Activated CD4-positive, CD25-positive, alpha-beta regulatory T cell treated with anti-CD3 and anti-CD28 coated beads, Interleukin-2, amount 50 U/mL, for 72 hours (primary cell): ENCODE results near the gene TNFRSF6B.

Experiments
- DNase-seq: peaks from one replicate; pipeline ENCODE4 v3.0.0; 2021

The TNFRSF6B gene

DNA sequence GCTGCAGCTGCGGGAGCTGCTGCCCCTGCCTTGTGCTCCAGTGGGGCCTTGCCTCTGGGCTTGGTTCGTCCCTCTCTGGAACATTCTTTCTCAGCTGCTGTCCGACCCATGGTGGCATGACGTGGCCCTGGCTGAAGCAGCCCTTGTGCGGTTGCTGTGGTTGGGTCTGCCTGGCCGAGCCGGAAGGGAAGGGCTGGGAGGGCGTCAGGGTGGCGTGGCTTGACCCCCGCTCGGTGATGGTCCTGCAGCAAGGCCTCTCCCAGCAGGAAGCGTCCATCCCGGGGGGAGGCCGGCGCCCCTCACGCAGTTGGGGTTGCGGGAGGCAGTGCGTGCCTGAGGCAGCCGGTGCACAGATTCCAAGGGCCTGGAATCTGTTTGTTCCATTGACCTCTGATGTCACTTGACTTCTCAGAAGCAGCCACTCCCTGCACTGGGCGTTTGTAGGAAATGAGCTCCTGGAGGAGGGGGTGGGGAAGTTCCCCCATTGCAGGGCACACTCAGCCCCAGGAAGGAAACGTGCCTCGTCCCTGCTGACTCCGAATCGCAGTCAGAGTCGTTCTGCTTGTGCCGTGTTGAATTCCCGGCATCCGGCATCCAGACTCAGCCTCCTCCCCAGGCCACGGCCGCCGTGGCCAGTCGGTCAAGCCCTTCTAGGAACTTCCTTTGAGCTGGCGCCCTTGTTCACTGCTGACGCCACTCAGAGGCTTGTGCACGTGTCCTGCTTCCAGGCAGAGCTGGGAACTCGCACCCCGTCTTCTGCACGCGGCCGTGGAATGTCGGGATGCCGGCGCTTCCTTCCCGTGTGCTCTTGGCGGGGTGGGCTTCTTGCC lies 9.7 kb upstream of the TNFRSF6B start:
- no peak for DNase-seq

DNA sequence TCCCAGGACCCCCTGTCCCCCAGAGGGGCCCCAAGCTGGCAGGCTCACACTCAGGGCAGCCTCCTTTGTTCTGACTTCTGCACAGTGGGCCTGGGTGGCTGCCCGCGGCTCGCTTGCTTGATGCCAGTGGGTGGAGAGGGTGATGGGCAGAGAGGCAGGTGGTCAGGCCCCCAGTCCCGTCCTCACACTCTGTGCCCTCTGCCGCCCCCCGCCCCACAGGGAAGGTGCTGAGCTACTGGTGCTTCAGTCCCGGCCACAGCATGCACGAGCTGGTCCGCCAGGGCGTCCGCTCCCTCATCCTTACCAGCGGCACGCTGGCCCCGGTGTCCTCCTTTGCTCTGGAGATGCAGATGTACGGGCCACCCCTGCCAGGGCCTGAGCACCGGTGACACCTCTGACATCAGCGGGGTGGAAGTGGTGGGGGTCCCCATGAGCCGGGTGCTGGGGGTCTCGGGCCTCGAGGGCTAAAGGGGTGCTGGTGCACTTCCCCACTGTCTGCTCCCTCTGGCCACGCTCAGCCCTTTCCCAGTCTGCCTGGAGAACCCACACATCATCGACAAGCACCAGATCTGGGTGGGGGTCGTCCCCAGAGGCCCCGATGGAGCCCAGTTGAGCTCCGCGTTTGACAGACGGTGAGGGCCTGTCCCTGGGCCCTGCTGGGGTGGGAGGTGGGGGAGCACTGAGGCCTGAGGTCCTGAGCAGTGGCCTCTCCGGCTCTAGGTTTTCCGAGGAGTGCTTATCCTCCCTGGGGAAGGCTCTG lies 8.9 kb upstream of the TNFRSF6B start:
- DNase-seq, result no peak

DNA sequence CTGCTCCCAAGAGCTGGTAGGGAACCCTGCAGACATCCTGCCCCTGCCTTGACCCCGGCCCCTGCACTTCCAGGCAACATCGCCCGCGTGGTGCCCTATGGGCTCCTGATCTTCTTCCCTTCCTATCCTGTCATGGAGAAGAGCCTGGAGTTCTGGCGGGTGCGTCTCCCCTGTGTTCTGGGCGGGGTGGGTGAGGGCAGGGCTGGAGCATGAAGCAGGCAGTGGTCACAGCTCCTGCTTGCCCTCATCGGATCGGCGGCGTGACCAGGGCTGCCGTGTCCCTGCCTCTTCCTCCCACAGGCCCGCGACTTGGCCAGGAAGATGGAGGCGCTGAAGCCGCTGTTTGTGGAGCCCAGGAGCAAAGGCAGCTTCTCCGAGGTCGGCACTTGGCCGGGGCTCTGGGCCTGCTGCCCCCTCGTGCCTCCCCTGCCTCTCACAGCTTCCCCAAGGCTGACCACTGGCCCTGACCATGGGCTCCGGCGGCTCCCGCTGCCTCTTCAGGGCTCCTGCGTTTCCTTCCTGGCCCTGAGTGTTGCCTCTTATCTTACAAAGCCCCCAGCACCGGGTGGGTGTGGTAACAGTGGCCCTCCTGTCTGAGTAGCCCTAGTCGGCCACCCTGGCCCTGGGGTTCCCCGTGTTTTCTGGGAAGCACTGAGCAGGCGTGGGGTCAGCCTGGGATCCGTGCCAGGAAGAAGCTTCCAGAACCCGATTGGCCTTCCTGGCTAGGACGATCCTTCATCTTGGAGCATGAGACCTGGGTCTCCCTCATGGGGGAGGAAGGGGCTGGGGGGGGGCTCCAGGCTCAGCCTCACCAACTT lies 8.0 kb upstream of the TNFRSF6B start:
- no peak for DNase-seq

DNA sequence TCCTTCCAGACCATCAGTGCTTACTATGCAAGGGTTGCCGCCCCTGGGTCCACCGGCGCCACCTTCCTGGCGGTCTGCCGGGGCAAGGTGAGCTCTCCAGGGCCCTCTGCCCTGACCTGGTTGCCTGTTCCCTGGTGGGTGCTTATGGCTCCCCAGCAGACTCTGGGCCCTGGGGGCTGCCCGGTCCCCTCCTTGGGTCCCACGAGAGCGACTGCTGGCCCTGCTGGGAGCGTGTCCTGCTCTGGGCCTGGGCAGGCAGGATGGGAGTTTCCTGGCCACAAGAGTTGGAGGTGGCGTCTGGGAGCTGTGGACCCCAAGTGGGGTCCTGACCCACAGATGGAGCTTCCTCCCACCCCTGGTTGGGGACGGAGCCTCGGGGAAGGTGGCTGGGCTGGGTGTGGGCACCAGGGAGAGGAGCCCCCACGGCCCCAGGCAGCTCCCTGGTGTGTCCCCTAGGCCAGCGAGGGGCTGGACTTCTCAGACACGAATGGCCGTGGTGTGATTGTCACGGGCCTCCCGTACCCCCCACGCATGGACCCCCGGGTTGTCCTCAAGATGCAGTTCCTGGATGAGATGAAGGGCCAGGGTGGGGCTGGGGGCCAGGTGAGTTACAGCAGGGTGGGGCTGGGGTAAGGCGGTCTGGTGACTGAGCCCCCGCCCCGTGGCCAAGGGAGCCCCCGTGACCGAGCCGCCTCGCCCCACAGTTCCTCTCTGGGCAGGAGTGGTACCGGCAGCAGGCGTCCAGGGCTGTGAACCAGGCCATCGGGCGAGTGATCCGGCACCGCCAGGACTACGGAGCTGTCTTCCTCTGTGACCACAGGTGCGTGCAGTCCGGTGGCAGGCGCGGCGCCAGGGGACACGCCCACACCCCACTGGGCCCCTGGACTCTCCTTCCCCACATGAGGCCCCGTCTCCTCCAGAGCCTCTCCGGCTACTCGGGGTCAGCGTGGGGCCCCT lies 7.1 kb upstream of the TNFRSF6B start:
- no peak for DNase-seq

DNA sequence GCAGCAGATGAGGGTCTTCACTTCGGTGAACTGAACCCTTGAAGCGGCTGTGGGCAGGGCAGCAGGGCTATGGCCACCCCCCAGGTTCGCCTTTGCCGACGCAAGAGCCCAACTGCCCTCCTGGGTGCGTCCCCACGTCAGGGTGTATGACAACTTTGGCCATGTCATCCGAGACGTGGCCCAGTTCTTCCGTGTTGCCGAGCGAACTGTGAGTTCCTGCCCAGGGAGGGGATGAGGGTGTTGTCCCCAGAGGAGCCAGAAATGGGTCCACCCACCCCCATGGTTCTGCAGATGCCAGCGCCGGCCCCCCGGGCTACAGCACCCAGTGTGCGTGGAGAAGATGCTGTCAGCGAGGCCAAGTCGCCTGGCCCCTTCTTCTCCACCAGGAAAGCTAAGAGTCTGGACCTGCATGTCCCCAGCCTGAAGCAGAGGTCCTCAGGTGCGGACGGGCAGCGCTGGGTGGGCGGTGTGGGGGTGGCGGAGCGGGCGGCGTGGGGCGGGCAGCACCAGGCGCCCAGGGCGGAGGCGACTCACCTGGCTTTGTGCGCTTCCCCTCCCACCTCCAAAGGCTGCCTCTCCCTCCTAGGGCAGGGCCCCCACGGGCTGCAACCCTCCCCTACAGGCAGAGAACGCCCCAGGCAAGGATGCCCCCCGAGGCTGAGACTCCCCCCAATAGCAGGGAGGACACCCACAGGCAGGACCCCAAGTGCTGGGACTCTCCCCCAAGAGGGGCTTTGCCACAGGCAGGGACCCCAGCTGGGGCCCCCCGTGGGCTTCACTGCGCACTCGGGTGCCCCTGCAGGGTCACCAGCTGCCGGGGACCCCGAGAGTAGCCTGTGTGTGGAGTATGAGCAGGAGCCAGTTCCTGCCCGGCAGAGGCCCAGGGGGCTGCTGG lies 6.2 kb upstream of the TNFRSF6B start:
- DNase-seq, result no peak

DNA sequence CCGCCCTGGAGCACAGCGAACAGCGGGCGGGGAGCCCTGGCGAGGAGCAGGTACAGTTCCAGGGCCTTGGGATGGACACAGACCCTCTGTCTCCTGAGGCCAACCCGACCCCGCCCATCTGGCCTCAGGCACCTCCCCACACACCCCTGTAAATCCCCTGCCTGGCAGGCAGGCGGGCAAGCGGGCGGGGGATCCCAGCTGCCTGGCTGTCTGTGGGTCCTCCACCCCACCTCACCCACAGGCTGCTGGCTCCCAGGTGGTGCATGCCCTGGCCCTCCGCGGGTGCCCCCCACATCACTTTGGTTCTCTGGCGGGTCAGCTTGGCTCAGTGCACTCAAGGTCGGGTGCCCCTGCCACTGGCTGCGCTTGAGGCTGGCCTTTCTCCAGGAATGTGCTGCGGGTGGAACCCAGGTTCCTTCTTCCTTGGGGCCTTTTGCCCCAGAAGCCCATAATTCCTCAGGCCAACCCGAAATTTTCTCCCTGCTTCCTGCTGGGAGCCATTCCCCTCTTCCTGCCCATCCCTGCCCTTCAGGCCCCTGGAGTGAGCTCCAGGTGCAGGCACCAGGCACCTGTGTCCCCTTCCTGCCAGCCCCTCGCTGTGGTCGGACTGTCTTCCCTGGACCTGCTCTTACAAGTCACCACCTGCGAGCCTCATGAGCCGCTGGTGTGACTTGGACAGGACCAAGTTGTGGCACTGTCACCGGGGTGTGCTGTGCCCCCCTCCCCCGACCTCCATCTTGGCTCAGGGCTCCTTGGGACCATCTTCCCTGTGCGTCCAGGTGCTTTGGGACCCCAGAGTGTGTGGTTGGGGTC lies 5.3 kb upstream of the TNFRSF6B start:
- no peak for DNase-seq

DNA sequence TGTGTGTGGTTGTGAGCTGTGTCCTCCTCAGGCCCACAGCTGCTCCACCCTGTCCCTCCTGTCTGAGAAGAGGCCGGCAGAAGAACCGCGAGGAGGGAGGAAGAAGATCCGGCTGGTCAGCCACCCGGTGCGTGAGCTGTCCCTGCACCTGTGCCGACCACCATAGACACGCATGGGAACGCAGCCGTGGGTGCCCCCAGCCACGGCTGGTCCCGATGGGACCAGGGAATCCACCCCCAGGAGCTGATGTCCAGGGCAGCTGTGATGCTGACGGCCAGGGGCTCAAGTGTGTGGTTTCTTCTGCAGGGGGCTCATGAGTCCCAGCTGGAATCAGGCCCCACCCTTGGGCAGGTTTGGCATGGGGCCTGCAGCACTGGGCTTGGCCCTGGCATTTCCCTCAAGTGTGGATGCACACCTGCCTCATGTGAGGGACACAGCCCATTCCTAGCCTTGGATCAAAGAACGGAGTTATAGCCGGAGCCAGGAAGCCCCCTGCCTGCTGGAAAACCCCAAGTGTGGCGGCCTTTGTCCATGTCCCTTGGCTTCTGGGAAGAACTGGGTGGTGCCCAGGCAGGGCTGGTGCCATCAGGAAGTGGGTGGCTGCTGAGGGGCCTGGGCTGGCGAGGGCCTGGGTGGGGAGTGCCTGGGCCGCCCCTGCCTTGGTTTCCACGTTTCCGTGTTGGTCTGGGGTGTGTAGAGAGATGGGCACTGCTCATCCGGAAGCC lies 4.6 kb upstream of the TNFRSF6B start:
- no peak for DNase-seq

DNA sequence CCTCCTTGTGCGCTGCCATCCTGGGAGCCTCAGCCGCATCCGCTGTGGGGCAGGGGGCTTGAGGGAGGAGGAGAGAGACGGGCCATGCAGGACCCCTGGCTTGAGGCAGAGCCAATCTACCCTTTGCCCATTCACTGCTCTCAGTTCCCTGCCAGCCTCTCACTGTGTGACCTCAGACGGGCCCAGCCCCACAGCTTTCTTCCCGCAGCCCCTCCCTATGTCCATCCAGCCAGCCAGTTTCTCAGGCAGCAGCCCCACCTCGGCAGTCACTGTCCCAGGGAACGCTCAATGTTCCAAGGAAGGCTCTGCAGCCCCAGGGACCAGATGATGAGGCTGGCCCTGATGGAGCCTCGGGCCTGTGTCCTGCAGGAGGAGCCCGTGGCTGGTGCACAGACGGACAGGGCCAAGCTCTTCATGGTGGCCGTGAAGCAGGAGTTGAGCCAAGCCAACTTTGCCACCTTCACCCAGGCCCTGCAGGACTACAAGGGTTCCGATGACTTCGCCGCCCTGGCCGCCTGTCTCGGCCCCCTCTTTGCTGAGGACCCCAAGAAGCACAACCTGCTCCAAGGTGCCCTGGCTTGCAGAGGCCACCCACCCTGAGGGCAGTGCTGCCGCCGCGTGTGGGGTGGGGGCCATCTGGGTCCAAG lies 3.9 kb upstream of the TNFRSF6B start:
- no peak for DNase-seq

DNA sequence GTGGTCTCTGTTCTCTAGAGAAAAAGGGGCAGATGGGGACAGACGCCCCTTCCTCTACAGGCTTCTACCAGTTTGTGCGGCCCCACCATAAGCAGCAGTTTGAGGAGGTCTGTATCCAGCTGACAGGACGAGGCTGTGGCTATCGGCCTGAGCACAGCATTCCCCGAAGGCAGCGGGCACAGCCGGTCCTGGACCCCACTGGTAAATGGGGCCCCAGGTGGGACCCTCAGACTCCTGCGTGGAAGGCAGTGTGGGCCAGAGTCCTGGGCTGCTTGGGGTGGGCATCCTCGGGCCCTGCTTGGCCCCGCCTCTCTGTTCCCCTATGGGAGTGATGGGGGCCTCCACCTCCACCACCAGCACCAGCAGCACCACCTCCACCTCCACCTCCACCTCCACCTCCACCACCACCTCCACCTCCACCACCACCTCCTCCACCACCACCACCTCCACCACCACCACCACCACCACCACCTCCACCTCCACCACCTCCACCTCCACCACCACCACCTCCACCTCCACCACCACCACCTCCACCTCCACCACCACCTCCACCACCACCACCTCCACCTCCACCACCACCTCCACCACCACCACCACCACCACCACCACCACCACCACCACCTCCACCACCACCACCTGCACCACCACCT lies 3.2 kb upstream of the TNFRSF6B start:
- no peak for DNase-seq

DNA sequence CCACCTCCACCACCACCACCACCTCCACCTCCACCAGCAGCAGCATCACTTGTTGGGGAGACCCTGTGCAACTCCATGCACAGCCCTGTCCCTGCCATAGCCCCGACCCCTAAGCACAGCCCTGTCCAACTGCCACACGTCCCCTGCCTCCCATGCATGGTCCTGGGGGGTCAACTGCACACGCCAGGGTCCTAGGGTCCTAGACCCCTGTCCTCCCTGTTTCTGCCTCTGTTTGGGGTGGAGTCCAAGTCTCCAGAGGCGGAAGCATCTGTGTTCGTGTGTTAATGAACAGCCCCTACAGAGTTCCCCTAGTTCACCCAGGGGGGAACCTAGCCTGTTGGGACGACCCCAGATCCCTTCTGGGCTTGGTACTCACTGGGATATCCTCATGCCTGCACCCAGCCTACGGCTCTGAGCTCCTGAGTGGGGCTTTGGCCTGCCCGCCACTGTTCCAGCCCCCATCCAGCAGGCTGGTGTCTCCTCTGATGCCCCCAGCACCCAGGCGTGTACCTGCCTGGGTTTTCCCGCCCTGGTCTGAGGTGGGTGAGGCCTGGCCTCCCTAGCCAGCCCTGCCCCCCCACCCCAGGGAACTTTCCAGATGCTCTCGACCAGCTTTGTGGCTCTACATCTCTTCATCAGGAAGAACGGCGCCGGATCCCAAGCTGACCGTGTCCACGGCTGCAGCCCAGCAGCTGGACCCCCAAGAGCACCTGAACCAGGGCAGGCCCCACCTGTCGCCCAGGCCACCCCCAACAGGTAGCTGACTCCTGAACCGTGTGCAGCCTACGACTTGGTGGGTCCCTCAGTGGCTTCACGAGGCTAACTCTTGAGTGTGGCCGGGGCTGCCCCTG lies 2.5 kb upstream of the TNFRSF6B start:
- no peak for DNase-seq

DNA sequence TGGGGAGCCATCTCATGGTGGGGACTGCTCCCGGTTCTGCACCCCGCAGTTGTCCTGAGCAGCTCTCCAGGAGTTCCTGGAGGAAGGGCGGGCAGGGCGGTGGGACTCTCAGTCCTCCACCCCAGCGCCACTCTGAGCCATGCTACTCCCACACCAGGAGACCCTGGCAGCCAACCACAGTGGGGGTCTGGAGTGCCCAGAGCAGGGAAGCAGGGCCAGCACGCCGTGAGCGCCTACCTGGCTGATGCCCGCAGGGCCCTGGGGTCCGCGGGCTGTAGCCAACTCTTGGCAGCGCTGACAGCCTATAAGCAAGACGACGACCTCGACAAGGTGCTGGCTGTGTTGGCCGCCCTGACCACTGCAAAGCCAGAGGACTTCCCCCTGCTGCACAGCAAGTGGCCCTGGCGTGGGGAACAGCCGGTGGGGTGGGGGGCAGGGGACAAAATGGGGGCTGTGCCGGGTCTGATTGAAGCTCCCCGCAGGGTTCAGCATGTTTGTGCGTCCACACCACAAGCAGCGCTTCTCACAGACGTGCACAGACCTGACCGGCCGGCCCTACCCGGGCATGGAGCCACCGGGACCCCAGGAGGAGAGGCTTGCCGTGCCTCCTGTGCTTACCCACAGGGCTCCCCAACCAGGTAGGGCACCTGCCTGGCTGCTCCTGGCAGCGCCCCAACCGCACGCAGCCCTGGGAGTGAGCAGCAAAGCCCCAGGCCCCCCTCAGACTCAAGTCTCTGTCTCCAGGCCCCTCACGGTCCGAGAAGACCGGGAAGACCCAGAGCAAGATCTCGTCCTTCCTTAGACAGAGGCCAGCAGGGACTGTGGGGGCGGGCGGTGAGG lies 1.6 kb upstream of the TNFRSF6B start:
- no peak for DNase-seq

DNA sequence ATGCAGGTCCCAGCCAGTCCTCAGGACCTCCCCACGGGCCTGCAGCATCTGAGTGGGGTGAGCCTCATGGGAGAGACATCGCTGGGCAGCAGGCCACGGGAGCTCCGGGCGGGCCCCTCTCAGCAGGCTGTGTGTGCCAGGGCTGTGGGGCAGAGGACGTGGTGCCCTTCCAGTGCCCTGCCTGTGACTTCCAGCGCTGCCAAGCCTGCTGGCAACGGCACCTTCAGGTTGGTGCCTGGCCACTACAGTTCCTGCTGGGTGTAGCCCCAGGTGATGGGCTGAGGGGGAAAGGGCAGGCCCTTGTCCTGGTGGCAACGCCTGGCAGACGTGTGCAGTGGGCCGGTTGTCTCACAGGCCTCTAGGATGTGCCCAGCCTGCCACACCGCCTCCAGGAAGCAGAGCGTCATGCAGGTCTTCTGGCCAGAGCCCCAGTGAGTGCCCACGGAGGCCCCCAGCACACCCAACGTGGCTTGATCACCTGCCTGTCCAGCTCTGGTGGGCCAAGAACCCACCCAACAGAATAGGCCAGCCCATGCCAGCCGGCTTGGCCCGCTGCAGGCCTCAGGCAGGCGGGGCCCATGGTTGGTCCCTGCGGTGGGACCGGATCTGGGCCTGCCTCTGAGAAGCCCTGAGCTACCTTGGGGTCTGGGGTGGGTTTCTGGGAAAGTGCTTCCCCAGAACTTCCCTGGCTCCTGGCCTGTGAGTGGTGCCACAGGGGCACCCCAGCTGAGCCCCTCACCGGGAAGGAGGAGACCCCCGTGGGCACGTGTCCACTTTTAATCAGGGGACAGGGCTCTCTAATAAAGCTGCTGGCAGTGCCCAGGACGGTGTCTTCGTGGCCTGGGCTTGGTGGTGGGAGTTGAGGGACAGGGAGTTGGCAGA lies 787 bp upstream of the TNFRSF6B start:
- DNase-seq, result no peak

DNA sequence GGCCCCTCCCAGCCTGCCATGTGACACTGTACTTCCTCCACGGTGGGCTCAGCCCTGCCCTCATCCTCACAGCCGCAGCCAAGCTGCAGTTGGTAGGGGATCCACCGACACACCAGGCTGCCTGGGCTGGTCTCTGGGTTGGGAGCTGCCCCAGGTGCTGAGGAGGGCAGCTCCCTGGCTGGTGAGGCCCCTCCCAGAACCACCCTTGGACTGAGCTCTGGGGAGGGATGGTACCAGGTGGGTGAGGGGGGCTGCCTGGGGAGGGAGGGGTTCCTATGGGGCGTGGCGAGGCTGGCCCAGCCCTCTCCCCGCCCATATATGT lies 185 bp upstream of the TNFRSF6B start:
- no peak for DNase-seq

DNA sequence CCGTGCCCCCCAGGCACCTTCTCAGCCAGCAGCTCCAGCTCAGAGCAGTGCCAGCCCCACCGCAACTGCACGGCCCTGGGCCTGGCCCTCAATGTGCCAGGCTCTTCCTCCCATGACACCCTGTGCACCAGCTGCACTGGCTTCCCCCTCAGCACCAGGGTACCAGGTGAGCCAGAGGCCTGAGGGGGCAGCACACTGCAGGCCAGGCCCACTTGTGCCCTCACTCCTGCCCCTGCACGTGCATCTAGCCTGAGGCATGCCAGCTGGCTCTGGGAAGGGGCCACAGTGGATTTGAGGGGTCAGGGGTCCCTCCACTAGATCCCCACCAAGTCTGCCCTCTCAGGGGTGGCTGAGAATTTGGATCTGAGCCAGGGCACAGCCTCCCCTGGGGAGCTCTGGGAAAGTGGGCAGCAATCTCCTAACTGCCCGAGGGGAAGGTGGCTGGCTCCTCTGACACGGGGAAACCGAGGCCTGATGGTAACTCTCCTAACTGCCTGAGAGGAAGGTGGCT lies 960 bp downstream of the TNFRSF6B start:
- DNase-seq, result peak; percentile 34

DNA sequence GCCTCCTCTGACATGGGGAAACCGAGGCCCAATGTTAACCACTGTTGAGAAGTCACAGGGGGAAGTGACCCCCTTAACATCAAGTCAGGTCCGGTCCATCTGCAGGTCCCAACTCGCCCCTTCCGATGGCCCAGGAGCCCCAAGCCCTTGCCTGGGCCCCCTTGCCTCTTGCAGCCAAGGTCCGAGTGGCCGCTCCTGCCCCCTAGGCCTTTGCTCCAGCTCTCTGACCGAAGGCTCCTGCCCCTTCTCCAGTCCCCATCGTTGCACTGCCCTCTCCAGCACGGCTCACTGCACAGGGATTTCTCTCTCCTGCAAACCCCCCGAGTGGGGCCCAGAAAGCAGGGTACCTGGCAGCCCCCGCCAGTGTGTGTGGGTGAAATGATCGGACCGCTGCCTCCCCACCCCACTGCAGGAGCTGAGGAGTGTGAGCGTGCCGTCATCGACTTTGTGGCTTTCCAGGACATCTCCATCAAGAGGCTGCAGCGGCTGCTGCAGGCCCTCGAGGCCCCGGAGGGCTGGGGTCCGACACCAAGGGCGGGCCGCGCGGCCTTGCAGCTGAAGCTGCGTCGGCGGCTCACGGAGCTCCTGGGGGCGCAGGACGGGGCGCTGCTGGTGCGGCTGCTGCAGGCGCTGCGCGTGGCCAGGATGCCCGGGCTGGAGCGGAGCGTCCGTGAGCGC lies 1.6 kb downstream of the TNFRSF6B start:
- no peak for DNase-seq
